Transverse colon (tissue), 4 donors: ENCODE results near the gene FAM193B. TPM values are rescaled to one million over a fixed set of nuclear protein-coding genes. Genes with fewer than 3 reads are reported as not detected.

ENCODE experiments used
- DNase-seq: peaks from one replicate; pipeline ENCODE4 v3.0.0-alpha.2; 2019
- H3K27ac ChIP-seq, 4 donors: fragments of 200-600 bp; sonication (generic); 2 replicates each; pipeline ENCODE4 v1.5.1; 2016 to 2018; ENCODE audit warnings: inconsistent platforms in 4 of 4
- H3K27me3 ChIP-seq: fragments of 200-600 bp; sonication (generic); 2 replicates; pipeline ENCODE4 v1.5.1; 2017; ENCODE audit warnings: inconsistent platforms
- H3K36me3 ChIP-seq, 4 donors: fragments of 200-600 bp; sonication (generic); 2 replicates each; pipeline ENCODE4 v1.5.1; 2017 to 2019; ENCODE audit warnings: inconsistent platforms in 4 of 4
- H3K4me1 ChIP-seq, 4 donors: fragments of 200-600 bp; sonication (generic); 2 replicates each; pipeline ENCODE4 v1.5.1; 2017 to 2020; ENCODE audit warnings: inconsistent platforms in 4 of 4
- H3K4me3 ChIP-seq, 4 donors: fragments of 200-600 bp; sonication (generic); 1 replicate in 1 of 4; 2 replicates in 3 of 4; pipeline versions ENCODE4 v1.5.1 to v1.6.1; 2017 to 2019; ENCODE audit warnings: inconsistent platforms in 4 of 4
- H3K9me3 ChIP-seq, 2 donors: fragments of 200-600 bp; sonication (generic); 2 replicates each; pipeline ENCODE4 v1.5.1; 2017 to 2019; ENCODE audit warnings: inconsistent platforms in 2 of 2
- CTCF ChIP-seq, 5 experiments: fragments of 200-600 bp in 3 of 5; fragments of 450-650 bp in 2 of 5; sonication (generic) in 3 of 5; IDR thresholded peaks; 1 replicate in 2 of 5; 2 replicates in 3 of 5; pipeline ENCODE4 v1.5.1; 2016 to 2017; ENCODE audit warnings: antibody characterized with exemption in 5 of 5, inconsistent platforms in 3 of 5, mild to moderate bottlenecking in 2 of 5, moderate library complexity in 1 of 5
- EP300 ChIP-seq: sonication (generic); formaldehyde crosslinking; IDR thresholded peaks from one replicate; pipeline ENCODE4 v1.6.1; 2017; ENCODE audit warnings: antibody characterized with exemption, low read depth
- POLR2A ChIP-seq: fragments of 450-650 bp; IDR thresholded peaks from one replicate; pipeline ENCODE4 v1.6.1; 2016; ENCODE audit warnings: antibody characterized with exemption, mild to moderate bottlenecking, moderate library complexity
- POLR2AphosphoS5 ChIP-seq, 3 donors: sonication (generic); formaldehyde crosslinking; IDR thresholded peaks; one replicate each; pipeline ENCODE4 v1.6.1; 2016; ENCODE audit warnings: antibody characterized with exemption in 3 of 3
- WGBS, 2 donors: methylation state at CpG; one replicate each; pipeline ENCODE4 v1.1.5; 2018; ENCODE audit warnings: low coverage in 1 of 2; 5-methylcytosine and 5-hydroxymethylcytosine counted together
- in situ Hi-C, 4 donors: fragments of 200-750 bp; cut with MboI; loops; one replicate each; pipeline versions ENCODE4 v1.15.0 to v1.15.1; 2017; ENCODE audit warnings: low sequenced_read_pairs in 3 of 4, low pct_ligation_motif_present in 1 of 4, low pct_unique_long_range_greater_than_20kb in 1 of 4
- intact Hi-C: fragments of 100-400 bp; cut with DNase I; formaldehyde crosslinking; loops from one replicate; pipeline ENCODE4 v1.15.1; 2023; ENCODE audit warnings: low total_unique reads
- total RNA-seq, 4 donors: library from RNA; depleted of rRNA; stranded (reverse); fragments of >200 nt; gene quantifications; one replicate each; pipeline ENCODE4 v1.1.0, GENCODE V29; 2016

Gene FAM193B
- 100 to 1,000 TPM in 1 of 4 donors, 10 to 100 TPM in 3; 59.7 to 128 (median 63.5) TPM for total RNA-seq

- Histone ChIP-seq H3K4me3 (peak within 1 kb of the TSS; percentile 72 to 97 (median 86)), H3K27ac (peak within 1 kb of the TSS; percentile 83 to 92 (median 87)), H3K27me3 (no peaks in the 10 kb centered on the region), H3K4me1 (peaks cover 0 to 22% (median 13%) of the 10 kb centered on the region in 4 donors), H3K36me3 (no peaks in the 10 kb centered on the region), H3K9me3 (no peaks in the 10 kb centered on the region)
- peak; percentile 97 for DNase-seq
- WGBS, 2 donors = 15 to 61% methylated on average over 2 to 29 of the region's 49 CpGs
- intact Hi-C loops (no loop called here), in situ Hi-C loops (no loop called here)
- TF ChIP-seq CTCF (IDR thresholded peaks at IDR 0.05) (peak in 4 of 5 experiments; percentile 23 to 60 (median 34)), EP300 (no peak), POLR2AphosphoS5 (IDR thresholded peaks at IDR 0.05) (peak; percentile 28 to 69 (median 47)), POLR2A (no peak)
Measured at GRCh38 chr5:177554474-177555111, at the start of gene FAM193B. Gene FAM193B (minus strand): TSS chr5:177554563. CDS start chr5:177554458, 105 bp downstream.

GRCh38 chr5:177604116-177604521, 49.8 kb upstream of the FAM193B start:
- TF ChIP-seq POLR2AphosphoS5 (IDR thresholded peaks at IDR 0.05) (no peak), EP300 (no peak), POLR2A (no peak), CTCF (IDR thresholded peaks at IDR 0.05) (no peak)
- H3K36me3 ChIP-seq = no peaks in the 10 kb centered on the region
- H3K27ac ChIP-seq = no peak overlapping the region
- intact Hi-C loops = no loop called here
- no peaks in the 10 kb centered on the region for H3K27me3 ChIP-seq
- WGBS, 2 donors = 93% methylated on average over 27 of the region's 27 CpGs; no CpG with 5 or more reads in 1 of the 2 donors
- in situ Hi-C loops = loop anchor here in 1 of 4 donors (25.0 kb wide), 1 partner anchor 458 kb away; no protein-coding TSS in a partner anchor
- H3K4me3 ChIP-seq = no peak overlapping the region
- no peaks in the 10 kb centered on the region for H3K9me3 ChIP-seq
- H3K4me1 ChIP-seq = peaks cover 0 to 32% (median 23%) of the 10 kb centered on the region in 4 donors
- no peak for DNase-seq

GRCh38 chr5:177603631-177604030, 49.3 kb upstream of the FAM193B start:
- no peak for DNase-seq
- in situ Hi-C loops = loop anchor here in 1 of 4 donors (25.0 kb wide), 1 partner anchor 459 kb away; no protein-coding TSS in a partner anchor
- WGBS, 2 donors = 72% methylated on average over 8 of the region's 8 CpGs; no CpG with 5 or more reads in 1 of the 2 donors
- Histone ChIP-seq H3K4me1 (peaks cover 0 to 37% (median 26%) of the 10 kb centered on the region in 4 donors), H3K36me3 (no peaks in the 10 kb centered on the region), H3K27ac (no peak overlapping the region), H3K27me3 (no peaks in the 10 kb centered on the region), H3K4me3 (no peak overlapping the region), H3K9me3 (no peaks in the 10 kb centered on the region)
- TF ChIP-seq POLR2AphosphoS5 (IDR thresholded peaks at IDR 0.05) = no peak
- no peak for TF ChIP-seq POLR2A
- no peak for TF ChIP-seq EP300
- no peak for TF ChIP-seq CTCF (IDR thresholded peaks at IDR 0.05)
- intact Hi-C loops = no loop called here

- Histone ChIP-seq H3K4me3 (no peak overlapping the region), H3K27me3 (no peaks in the 10 kb centered on the region), H3K36me3 (no peaks in the 10 kb centered on the region), H3K9me3 (no peaks in the 10 kb centered on the region), H3K27ac (no peak overlapping the region), H3K4me1 (peaks cover 0 to 38% (median 26%) of the 10 kb centered on the region in 4 donors)
- intact Hi-C loops (no loop called here), in situ Hi-C loops (loop anchor here in 1 of 4 donors (25.0 kb wide), 1 partner anchor 460 kb away; no protein-coding TSS in a partner anchor)
- 92 to 95% methylated on average over 2 to 4 of the region's 4 CpGs for WGBS, 2 donors
- TF ChIP-seq CTCF (IDR thresholded peaks at IDR 0.05) (no peak), POLR2AphosphoS5 (IDR thresholded peaks at IDR 0.05) (no peak), EP300 (no peak), POLR2A (no peak)
- no peak for DNase-seq
Measured at GRCh38 chr5:177602458-177602830, 48.1 kb upstream of the FAM193B start.
